ENCODE measurements around the gene EXOC3L2.

EXOC3L2 gene

GRCh38 chr19:45245826-45246225 lies 619 bp upstream of the EXOC3L2 start:
- in situ Hi-C loops (cut with HindIII; ENCODE audit: low sequenced_read_pairs): loop anchor here (25.0 kb wide), 1 partner anchor 134 kb away; no protein-coding TSS in a partner anchor
- no peak for TF ChIP-seq CTCF (IDR thresholded peaks at IDR 0.05; ENCODE audit: low read depth, low read length, missing control alignments)
- DNase-seq (ENCODE audit: low read depth): no peak
- H3K4me3 ChIP-seq (ENCODE audit: low read depth, low read length): no peak overlapping the region

- no peak for TF ChIP-seq CTCF (IDR thresholded peaks at IDR 0.05; ENCODE audit: low read depth, low read length, missing control alignments)
- H3K4me3 ChIP-seq (ENCODE audit: low read depth, low read length): no peak overlapping the region
- in situ Hi-C loops (cut with HindIII; ENCODE audit: low sequenced_read_pairs): loop anchor here (25.0 kb wide), 1 partner anchor 132 kb away; no protein-coding TSS in a partner anchor
- no peak for DNase-seq (ENCODE audit: low read depth)
Measured at GRCh38 chr19:45244133-45244794, 943 bp downstream of the EXOC3L2 start.

GRCh38 chr19:45243144-45243732 lies 2.0 kb downstream of the EXOC3L2 start:
- in situ Hi-C loops (cut with HindIII; ENCODE audit: low sequenced_read_pairs): loop anchor here (25.0 kb wide), 1 partner anchor 131 kb away; no protein-coding TSS in a partner anchor
- H3K4me3 ChIP-seq (ENCODE audit: low read depth, low read length): no peak overlapping the region
- TF ChIP-seq CTCF (IDR thresholded peaks at IDR 0.05; ENCODE audit: low read depth, low read length, missing control alignments): no peak
- DNase-seq (ENCODE audit: low read depth): no peak

- no peak for TF ChIP-seq CTCF (IDR thresholded peaks at IDR 0.05; ENCODE audit: low read depth, low read length, missing control alignments)
- DNase-seq (ENCODE audit: low read depth): no peak
- no peak overlapping the region for H3K4me3 ChIP-seq (ENCODE audit: low read depth, low read length)
- in situ Hi-C loops (cut with HindIII; ENCODE audit: low sequenced_read_pairs): loop anchor here (25.0 kb wide), 1 partner anchor 126 kb away; no protein-coding TSS in a partner anchor
Measured at GRCh38 chr19:45238556-45238955, 6.7 kb downstream of the EXOC3L2 start.

GRCh38 chr19:45235485-45235884 lies 9.7 kb downstream of the EXOC3L2 start:
- DNase-seq (ENCODE audit: low read depth): no peak
- no peak overlapping the region for H3K4me3 ChIP-seq (ENCODE audit: low read depth, low read length)
- no peak for TF ChIP-seq CTCF (IDR thresholded peaks at IDR 0.05; ENCODE audit: low read depth, low read length, missing control alignments)
- in situ Hi-C loops (cut with HindIII; ENCODE audit: low sequenced_read_pairs): loop anchor here (25.0 kb wide), 1 partner anchor 123 kb away; no protein-coding TSS in a partner anchor

GRCh38 chr19:45234089-45234869 lies 10.9 kb downstream of the EXOC3L2 start:
- in situ Hi-C loops (cut with HindIII; ENCODE audit: low sequenced_read_pairs): loop anchor here (25.0 kb wide), 1 partner anchor 122 kb away; no protein-coding TSS in a partner anchor

More at GRCh38 chr19:45234089-45234869, 10.9 kb downstream of the EXOC3L2 start:
- no peak for TF ChIP-seq CTCF (IDR thresholded peaks at IDR 0.05; ENCODE audit: low read depth, low read length, missing control alignments)
- no peak overlapping the region for H3K4me3 ChIP-seq (ENCODE audit: low read depth, low read length)
- no peak for DNase-seq (ENCODE audit: low read depth)
